OCI-LY7 (cell line): ENCODE results near the gene ZRSR2. TPM values are rescaled to one million over a fixed set of nuclear protein-coding genes. Genes with fewer than 3 reads are reported as not detected.
"Not testable (repeated sequence)": the region's sequence is repeated elsewhere in the genome, so short reads cannot be mapped to it uniquely, and the experiment has no call there.

Experiments used
- BruUV-seq: library from RNA; stranded (reverse); fragments of 400-500 nt; replicated peaks from 2 replicates; lab custom pipeline; 2021; lab: Mats Ljungman, UMichigan
- CTCF ChIA-PET: fragments of 300-600 bp; sonication (Branson Sonifier 250); formaldehyde crosslinking; loops from one replicate; lab custom pipeline; 2022; ENCODE audit warnings: antibody characterized with exemption; ENCODE audit not compliant: unreplicated experiment; lab: Charles Lee
- POLR2A ChIA-PET: fragments of 300-600 bp; sonication (Branson Sonifier 250); formaldehyde crosslinking; loops from one replicate; lab custom pipeline; 2022; ENCODE audit warnings: antibody characterized with exemption; lab: Charles Lee
- DNase-seq: peaks from one replicate; pipeline ENCODE4 v3.0.0-alpha.2; 2015; ENCODE audit warnings: low spot score
- H2AFZ ChIP-seq: fragments of 200-600 bp; sonication (generic), shearing (Covaris generic); 2 replicates; pipeline ENCODE4 v1.6.1; 2014; ENCODE audit warnings: mild to moderate bottlenecking, antibody characterized with exemption, low read length, moderate library complexity
- H3K27ac ChIP-seq: fragments of 200-600 bp; sonication (generic); 2 replicates; pipeline ENCODE4 v1.5.1; 2014; ENCODE audit warnings: mixed run types, low read depth, mild to moderate bottlenecking, moderate library complexity, low read length, inconsistent platforms; ENCODE audit not compliant: poor library complexity, severe bottlenecking
- H3K36me3 ChIP-seq: fragments of 200-600 bp; sonication (generic); 2 replicates; pipeline ENCODE4 v1.6.1; 2014; ENCODE audit warnings: mild to moderate bottlenecking, antibody characterized with exemption, low read length, moderate library complexity, mixed read lengths; ENCODE audit not compliant: insufficient read depth
- H3K4me1 ChIP-seq: fragments of 200-600 bp; sonication (generic); 2 replicates; pipeline ENCODE4 v1.5.1; 2014; ENCODE audit warnings: mild to moderate bottlenecking, low read length; ENCODE audit not compliant: insufficient read depth, poor library complexity, severe bottlenecking
- H3K4me2 ChIP-seq: fragments of 200-600 bp; sonication (generic); 2 replicates; pipeline ENCODE4 v1.6.1; 2014; ENCODE audit warnings: mild to moderate bottlenecking, low read length
- H3K4me3 ChIP-seq: fragments of 200-600 bp; sonication (generic); 2 replicates; pipeline ENCODE4 v1.5.1; 2014; ENCODE audit warnings: mild to moderate bottlenecking, low read depth, low read length; ENCODE audit not compliant: poor library complexity, severe bottlenecking
- H3K79me2 ChIP-seq: fragments of 200-600 bp; sonication (generic); 2 replicates; pipeline ENCODE4 v1.6.1; 2016; ENCODE audit warnings: low read depth, mild to moderate bottlenecking, low read length, moderate library complexity, mixed read lengths; ENCODE audit not compliant: insufficient read depth
- H3K9me2 ChIP-seq: fragments of 200-600 bp; sonication (generic); 2 replicates; pipeline ENCODE4 v1.6.1; 2016; ENCODE audit warnings: mild to moderate bottlenecking, low read length, mixed read lengths; ENCODE audit not compliant: insufficient read depth
- H3K9me3 ChIP-seq: fragments of 200-600 bp; sonication (generic); 2 replicates; pipeline ENCODE4 v1.6.1; 2014; ENCODE audit warnings: mild to moderate bottlenecking, mixed run types, low read length, mixed read lengths
- H4K20me1 ChIP-seq: fragments of 200-600 bp; sonication (generic); 2 replicates; pipeline ENCODE4 v1.6.1; 2014; ENCODE audit warnings: mild to moderate bottlenecking, antibody characterized with exemption, low read length, moderate library complexity, mixed read lengths; ENCODE audit not compliant: insufficient read depth
- EZH2phosphoT487 ChIP-seq: fragments of 200-600 bp; sonication (generic); IDR thresholded peaks from 2 replicates; pipeline ENCODE4 v1.6.1; 2018; ENCODE audit warnings: low read depth, borderline replicate concordance, mild to moderate bottlenecking, mixed run types, antibody characterized with exemption, low read length, moderate library complexity, mixed read lengths
- intact Hi-C: fragments of 100-400 bp; cut with micrococcal nuclease; formaldehyde crosslinking; loops from one replicate; pipeline ENCODE4 v1.10.0; 2022; ENCODE audit not compliant: unreplicated experiment
- total RNA-seq, 2 experiments: library from RNA; depleted of rRNA in 1 of 2; stranded (reverse); fragments of >200 nt in 1 of 2; shearing (Covaris generic) in 1 of 2; gene quantifications; 2 replicates each; pipeline ENCODE4 v1.2.3, GENCODE V29; 2014 to 2022
- TF ChIP-seq, protein P1 (sequence below): fragments of 200-600 bp; sonication (generic); conservative IDR thresholded peaks from 2 replicates; pipeline ENCODE4 v1.5.1; 2014; ENCODE audit warnings: mild to moderate bottlenecking, antibody characterized with exemption, low read length, moderate library complexity, mixed read lengths

Gene ZRSR2
- total RNA-seq, 2 experiments from 2014 or later = 6.2 to 14.0 TPM

DNA sequence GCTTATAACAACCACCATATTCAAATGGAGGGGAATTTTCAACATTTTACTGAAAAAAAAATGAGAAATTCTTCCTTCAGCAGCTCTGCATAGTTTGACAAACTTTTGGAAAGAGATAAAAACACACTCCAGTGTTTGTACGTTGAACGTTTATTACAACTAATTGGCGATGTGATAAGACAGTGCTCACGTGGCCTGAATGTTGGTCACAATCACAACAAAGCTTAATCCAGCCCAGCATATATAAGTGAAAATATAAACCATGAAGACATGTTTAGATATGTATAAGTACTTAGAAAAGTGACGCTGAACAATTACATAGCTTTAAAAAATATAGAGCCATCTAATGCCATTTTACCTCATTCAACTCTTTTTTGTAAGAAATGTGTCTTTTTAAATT lies 35.7 kb downstream of the ZRSR2 start:
- peaks cover 4% of the 10 kb centered on the region for H3K4me1 ChIP-seq
- H3K27ac ChIP-seq = no peak overlapping the region
- ChIA-PET CTCF (no interaction called here), POLR2A (interaction anchor here (0.7 kb wide), 1 partner anchor 10 kb away, joined by 3 read pairs; no protein-coding TSS in a partner anchor)
- BruUV-seq = no TSS peak
- TF ChIP-seq EZH2phosphoT487 = no peak
- TF ChIP-seq, protein P1, sequence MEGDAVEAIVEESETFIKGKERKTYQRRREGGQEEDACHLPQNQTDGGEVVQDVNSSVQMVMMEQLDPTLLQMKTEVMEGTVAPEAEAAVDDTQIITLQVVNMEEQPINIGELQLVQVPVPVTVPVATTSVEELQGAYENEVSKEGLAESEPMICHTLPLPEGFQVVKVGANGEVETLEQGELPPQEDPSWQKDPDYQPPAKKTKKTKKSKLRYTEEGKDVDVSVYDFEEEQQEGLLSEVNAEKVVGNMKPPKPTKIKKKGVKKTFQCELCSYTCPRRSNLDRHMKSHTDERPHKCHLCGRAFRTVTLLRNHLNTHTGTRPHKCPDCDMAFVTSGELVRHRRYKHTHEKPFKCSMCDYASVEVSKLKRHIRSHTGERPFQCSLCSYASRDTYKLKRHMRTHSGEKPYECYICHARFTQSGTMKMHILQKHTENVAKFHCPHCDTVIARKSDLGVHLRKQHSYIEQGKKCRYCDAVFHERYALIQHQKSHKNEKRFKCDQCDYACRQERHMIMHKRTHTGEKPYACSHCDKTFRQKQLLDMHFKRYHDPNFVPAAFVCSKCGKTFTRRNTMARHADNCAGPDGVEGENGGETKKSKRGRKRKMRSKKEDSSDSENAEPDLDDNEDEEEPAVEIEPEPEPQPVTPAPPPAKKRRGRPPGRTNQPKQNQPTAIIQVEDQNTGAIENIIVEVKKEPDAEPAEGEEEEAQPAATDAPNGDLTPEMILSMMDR = no peak
- H3K9me2 ChIP-seq = no peaks in the 10 kb centered on the region
- H3K9me3 ChIP-seq = no peaks in the 10 kb centered on the region
- no peak for DNase-seq
- H3K79me2 ChIP-seq = no peaks in the 10 kb centered on the region
- H3K4me2 ChIP-seq = no peak overlapping the region
- no peak overlapping the region for H2AFZ ChIP-seq
- H3K4me3 ChIP-seq = no peak overlapping the region
- intact Hi-C loops = no loop called here
- H4K20me1 ChIP-seq = no peaks in the 10 kb centered on the region
- peaks cover 60% of the 10 kb centered on the region for H3K36me3 ChIP-seq

DNA sequence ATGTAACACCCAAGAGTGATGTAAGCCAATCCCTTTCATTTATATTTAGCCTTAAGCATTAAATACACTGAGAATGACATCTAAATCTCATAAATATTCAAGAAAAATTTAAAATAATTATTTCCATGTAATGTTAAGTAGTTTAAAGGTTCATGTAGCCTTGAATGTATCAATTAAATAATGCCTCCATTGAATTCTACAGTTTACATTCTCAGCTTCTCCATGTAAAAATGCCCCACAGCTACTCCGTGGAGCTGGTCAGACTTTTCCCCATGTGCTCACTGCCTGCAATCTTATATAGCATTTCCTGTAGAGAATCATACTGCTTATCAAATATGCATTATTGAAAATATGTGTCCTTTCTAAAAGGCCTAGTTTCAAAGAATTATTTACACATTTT lies 38.9 kb downstream of the ZRSR2 start:
- Histone ChIP-seq H4K20me1 (no peaks in the 10 kb centered on the region), H3K27ac (no peak overlapping the region), H3K79me2 (no peaks in the 10 kb centered on the region), H2AFZ (no peak overlapping the region), H3K4me3 (no peak overlapping the region), H3K4me1 (peaks cover 4% of the 10 kb centered on the region), H3K36me3 (peaks cover 33% of the 10 kb centered on the region), H3K9me2 (no peaks in the 10 kb centered on the region), H3K9me3 (no peaks in the 10 kb centered on the region), H3K4me2 (no peak overlapping the region)
- TF ChIP-seq, protein P1 = no peak
- TF ChIP-seq EZH2phosphoT487 = no peak
- POLR2A ChIA-PET = interaction anchor here (0.6 to 1.3 kb wide), 3 partner anchors 19 to 562 kb away, joined by 3 to 6 read pairs (median 4); no protein-coding TSS in a partner anchor
- no peak for DNase-seq
- no TSS peak for BruUV-seq
- CTCF ChIA-PET = no interaction called here
- intact Hi-C loops = no loop called here

DNA sequence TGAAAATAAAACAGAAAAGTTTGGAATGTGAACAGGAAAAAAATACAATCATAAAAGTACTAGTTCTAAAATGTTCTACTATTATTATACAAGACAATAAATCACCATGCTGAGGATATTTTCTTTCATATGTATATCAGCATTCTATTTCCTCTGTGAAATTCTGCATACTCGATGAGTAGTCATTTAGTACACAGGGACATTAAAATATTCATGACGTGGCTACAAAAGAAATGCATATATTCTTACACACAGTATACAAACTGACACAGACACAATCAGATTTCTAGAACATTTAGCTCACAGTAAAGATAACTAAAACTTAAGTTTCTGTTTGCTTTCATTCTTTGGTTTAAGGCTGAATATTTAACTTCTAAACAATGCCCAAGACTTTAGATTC lies 41.1 kb downstream of the ZRSR2 start:
- H3K4me3 ChIP-seq, H3K4me1 ChIP-seq, BruUV-seq, CTCF ChIA-PET, DNase-seq, H3K79me2 ChIP-seq, intact Hi-C loops, POLR2A ChIA-PET, H3K9me2 ChIP-seq, H3K4me2 ChIP-seq, H3K27ac ChIP-seq, H3K9me3 ChIP-seq, H2AFZ ChIP-seq, H4K20me1 ChIP-seq: not testable (repeated sequence)
- peaks cover 28% of the 10 kb centered on the region for H3K36me3 ChIP-seq
